ENCODE measurements around the gene SEZ6. TPM values are rescaled to one million over a fixed set of nuclear protein-coding genes. Genes with fewer than 3 reads are reported as not detected.

SEZ6 gene
- total and polyA plus RNA-seq, 2 of the 4 experiments (the other 2 are of a cell fraction), result not detected

GRCh38 chr17:28946239-28946638, 59.6 kb downstream of the SEZ6 start:
- H3K9me3 ChIP-seq (ENCODE audit: control insufficient read depth, insufficient read depth, low read length), result no peaks in the 10 kb centered on the region
- H3K14ac ChIP-seq (replicated peaks; ENCODE audit: low read depth, low read length), result no peak overlapping the region
- DNase-seq, result peak; percentile 78
- CTCF ChIA-PET, result interaction anchor here (0.5 to 1.5 kb wide), 3 partner anchors 183 to 220 kb away, joined by 3 to 5 read pairs (median 4); no protein-coding TSS in a partner anchor
- peak overlapping the region; percentile 25; the same call in 1 of the 2 replicates for H3K4ac ChIP-seq (ENCODE audit: low read depth, low read length)
- H4K8ac ChIP-seq (ENCODE audit: low read depth in 2 of 2, low read length in 2 of 2), result no peak overlapping the region
- no peak overlapping the region for H3K4me3 ChIP-seq (ENCODE audit: insufficient read depth, low read depth, low read length)
- no peak overlapping the region for H2AK5ac ChIP-seq (ENCODE audit: low read depth, low read length)
- peaks cover 81% of the 10 kb centered on the region for H4K20me1 ChIP-seq (ENCODE audit: insufficient read depth, low read length)
- H2BK120ac ChIP-seq (ENCODE audit: low read depth, low read length), result no peak overlapping the region
- no peak overlapping the region for H4K5ac ChIP-seq (ENCODE audit: low read depth, low read length)
- H3K36me3 ChIP-seq (ENCODE audit: control insufficient read depth, insufficient read depth, low read length), result peaks cover 8% of the 10 kb centered on the region
- H3K9me1 ChIP-seq (ENCODE audit: insufficient read depth, low read length), result peaks cover 14% of the 10 kb centered on the region
- TF ChIP-seq POLR2A (IDR thresholded peaks at IDR 0.05; ENCODE audit: low read depth, low read length) (no peak), NFE2L2 (IDR thresholded peaks at IDR 0.05; ENCODE audit: low read depth, low read length) (no peak), BHLHE40 (IDR thresholded peaks at IDR 0.05; ENCODE audit: low read depth, low read length) (0 out of 2 replicates have a peak, but pooled peaks have one; percentile 14), ELK1 (IDR thresholded peaks at IDR 0.05; ENCODE audit: borderline replicate concordance, low read depth, low read length) (no peak), MXI1 (IDR thresholded peaks at IDR 0.05; ENCODE audit: borderline replicate concordance, low read depth, low read length) (no peak), USF2 (IDR thresholded peaks at IDR 0.05; ENCODE audit: low read depth, low read length) (no peak)
- H2AFZ ChIP-seq (replicated peaks; ENCODE audit: low read length, poor library complexity), result no peak overlapping the region
- H3K18ac ChIP-seq (ENCODE audit: low read depth, low read length), result no peak overlapping the region
- peaks cover 13% of the 10 kb centered on the region for H3K4me1 ChIP-seq (ENCODE audit: control insufficient read depth, insufficient read depth, low read length)
- intact Hi-C loops (cut with micrococcal nuclease), result loop anchor here (5.0 kb wide), 1 partner anchor 39 kb away; no protein-coding TSS in a partner anchor
- no peak overlapping the region for H2BK15ac ChIP-seq (ENCODE audit: low read depth, low read length)
- no peak overlapping the region for H3K9ac ChIP-seq (ENCODE audit: low read depth, low read length)
- H3K27ac ChIP-seq (ENCODE audit: insufficient read depth, low read length), result no peak overlapping the region; the same call in 1 of the 2 replicates
- H3K23ac ChIP-seq (ENCODE audit: low read depth, low read length), result no peak overlapping the region
- H4K91ac ChIP-seq (ENCODE audit: insufficient read depth, low read depth, low read length), result no peak overlapping the region
- peak overlapping the region; percentile 39; the same call in 1 of the 2 replicates for H3K4me2 ChIP-seq (ENCODE audit: low read depth, low read length)
- WGBS, 2 experiments (ENCODE audit: extremely low coverage in 2 of 2, insufficient read length in 1 of 2), result 50% methylated on average over 1 of the region's 4 CpGs; no CpG with 5 or more reads in 1 of the 2 experiments
- peaks cover 11 to 52% of the 10 kb centered on the region in 2 experiments; a peak in 3 of 4 replicates for H3K79me1 ChIP-seq (ENCODE audit: low read depth in 1 of 2, low read length in 2 of 2)
- ATAC-seq (ENCODE audit: low read depth), result no peak
- TSS peak; percentile 5 for BruUV-seq (replicated peaks)
- H2AK9ac ChIP-seq (replicated peaks; ENCODE audit: low read depth, low read length, poor library complexity), result no peak overlapping the region
- POLR2A ChIA-PET (ENCODE audit: unreplicated experiment), result interaction anchor here (0.5 kb wide), 1 partner anchor 335 kb away, joined by 4 read pairs; no protein-coding TSS in a partner anchor
- dilution Hi-C loops (cut with HindIII; ENCODE audit: low sequenced_read_pairs, unreplicated experiment), result no loop called here
- no peaks in the 10 kb centered on the region for H3K27me3 ChIP-seq (ENCODE audit: control insufficient read depth, insufficient read depth, low read length)
- in situ Hi-C loops (cut with MboI; ENCODE audit: low sequenced_read_pairs), result no loop called here
- no peak overlapping the region for H3K56ac ChIP-seq (ENCODE audit: extremely low read depth, insufficient read depth, low read length)
- no peak overlapping the region for H2BK20ac ChIP-seq (ENCODE audit: low read depth, low read length)
- H2BK5ac ChIP-seq (ENCODE audit: low read depth, low read length, poor library complexity, severe bottlenecking), result peak overlapping the region; percentile 31
